Hematopoietic multipotent progenitor cell (in vitro differentiated cells): ENCODE results near the gene AHRR. TPM values are rescaled to one million over a fixed set of nuclear protein-coding genes. Genes with fewer than 3 reads are reported as not detected.
"Not testable (repeated sequence)": the region's sequence is repeated elsewhere in the genome, so short reads cannot be mapped to it uniquely, and the experiment has no call there.

Experiments
- DNase-seq, 3 donors: peaks; one replicate each; pipeline ENCODE4 v3.0.0-alpha.2; 2011 to 2015; ENCODE audit warnings: low read depth in 2 of 3, low spot score in 2 of 3
- total RNA-seq: library from RNA; depleted of rRNA; stranded (reverse); fragments of >200 nt; gene quantifications from one replicate; pipeline ENCODE4 v1.2.3, GENCODE V29; 2012

AHRR gene
- total RNA-seq, 1 donor, result 0.54 TPM

DNA sequence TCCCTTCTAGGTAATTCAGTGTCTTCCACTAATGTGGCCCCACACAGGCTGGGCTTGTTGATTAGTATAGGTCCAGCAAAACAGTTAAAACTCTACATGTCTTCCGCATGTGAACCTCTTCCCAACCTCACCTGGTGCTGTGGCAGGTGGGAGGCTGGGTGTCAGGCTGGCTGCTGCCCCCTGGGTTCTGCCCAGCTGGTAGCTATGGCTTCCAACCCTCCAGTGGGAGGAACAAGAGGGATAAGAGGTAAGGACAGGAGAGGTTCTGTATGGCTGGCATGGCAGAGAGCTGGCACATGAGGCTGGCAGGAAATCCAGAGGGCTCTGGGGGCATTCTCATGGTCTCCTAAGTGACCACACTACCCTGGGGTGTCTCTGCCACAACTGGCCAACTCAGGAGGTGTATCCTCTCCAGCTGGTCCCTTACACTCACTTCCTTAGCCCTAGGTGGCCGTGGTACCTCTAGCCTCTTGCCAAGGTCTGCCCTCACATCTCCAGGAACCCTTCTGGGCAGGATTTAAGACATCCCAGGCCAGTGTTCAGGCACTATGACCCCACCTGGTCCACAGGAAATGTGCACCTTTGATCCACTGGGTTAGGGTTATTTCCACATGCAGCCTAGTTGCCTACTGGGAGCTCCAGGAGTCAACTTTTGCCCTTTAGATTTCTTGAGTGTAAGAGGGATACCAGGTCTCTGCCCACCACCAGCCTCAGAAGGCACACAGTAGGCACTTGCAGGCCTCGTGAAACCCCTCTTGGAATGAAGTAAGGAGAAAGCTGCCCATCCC is 41.7 kb downstream of the AHRR start:
- no peak for DNase-seq

DNA sequence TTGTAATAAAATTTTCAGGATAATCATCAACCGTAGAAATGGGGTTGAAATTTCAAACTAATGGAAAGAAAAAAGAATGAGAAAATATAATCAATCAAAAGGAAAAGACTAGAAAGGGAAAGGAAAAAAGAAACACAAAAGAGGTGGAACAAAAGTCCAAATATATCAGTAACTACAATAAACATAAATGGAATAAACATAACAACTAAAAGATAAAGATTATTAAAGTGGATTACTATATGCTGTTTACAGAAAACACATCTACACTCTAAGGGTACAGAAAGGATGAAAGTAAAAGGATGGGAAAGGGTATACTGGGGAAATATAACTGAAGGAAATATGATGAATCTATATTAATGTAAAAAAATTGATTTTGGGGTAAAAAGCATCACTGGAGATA is 43.0 kb downstream of the AHRR start:
- DNase-seq, result no peak

DNA sequence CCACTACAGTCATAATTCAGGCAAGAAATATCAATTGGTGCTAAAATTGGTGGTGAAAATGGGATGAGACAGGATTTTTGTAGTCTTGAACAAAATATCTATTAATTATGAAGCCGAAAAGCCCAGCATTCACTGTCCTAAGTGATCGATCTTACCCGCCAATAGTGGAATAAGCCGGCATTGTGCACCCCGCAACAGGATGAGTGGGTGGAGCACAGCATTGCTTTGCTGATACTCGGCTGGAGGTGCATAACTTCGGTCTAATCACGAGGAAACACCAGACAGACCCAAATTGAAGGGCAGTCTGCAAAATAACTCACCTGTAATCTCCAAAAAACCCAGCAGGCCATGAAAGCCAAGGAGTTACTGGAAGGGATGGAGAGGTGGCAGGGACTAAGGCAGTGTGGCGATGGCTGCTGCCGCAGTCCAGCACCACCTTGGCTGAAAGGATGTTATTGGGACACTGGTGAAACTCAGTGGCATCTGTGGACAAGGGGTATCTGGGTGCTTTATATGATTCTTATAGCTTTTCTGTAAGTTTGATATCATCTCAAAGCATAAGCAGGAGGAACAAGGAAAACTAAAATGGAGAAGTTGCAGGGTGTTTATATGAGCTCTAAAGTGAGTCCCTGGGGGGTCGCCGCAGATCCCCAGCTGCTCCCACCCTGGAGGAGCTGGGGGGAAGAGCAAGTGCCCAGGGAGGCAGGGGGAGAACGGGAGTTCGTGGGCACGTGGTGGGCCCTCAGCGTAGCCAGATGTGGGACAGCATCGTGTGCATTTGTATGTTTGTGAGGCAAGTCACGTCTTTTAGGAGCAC is 45.2 kb downstream of the AHRR start:
- DNase-seq, result no peak

- no peak for DNase-seq
These were observed 46.0 kb downstream of the AHRR start for GRCh38 chr5:367358-368130.

DNA sequence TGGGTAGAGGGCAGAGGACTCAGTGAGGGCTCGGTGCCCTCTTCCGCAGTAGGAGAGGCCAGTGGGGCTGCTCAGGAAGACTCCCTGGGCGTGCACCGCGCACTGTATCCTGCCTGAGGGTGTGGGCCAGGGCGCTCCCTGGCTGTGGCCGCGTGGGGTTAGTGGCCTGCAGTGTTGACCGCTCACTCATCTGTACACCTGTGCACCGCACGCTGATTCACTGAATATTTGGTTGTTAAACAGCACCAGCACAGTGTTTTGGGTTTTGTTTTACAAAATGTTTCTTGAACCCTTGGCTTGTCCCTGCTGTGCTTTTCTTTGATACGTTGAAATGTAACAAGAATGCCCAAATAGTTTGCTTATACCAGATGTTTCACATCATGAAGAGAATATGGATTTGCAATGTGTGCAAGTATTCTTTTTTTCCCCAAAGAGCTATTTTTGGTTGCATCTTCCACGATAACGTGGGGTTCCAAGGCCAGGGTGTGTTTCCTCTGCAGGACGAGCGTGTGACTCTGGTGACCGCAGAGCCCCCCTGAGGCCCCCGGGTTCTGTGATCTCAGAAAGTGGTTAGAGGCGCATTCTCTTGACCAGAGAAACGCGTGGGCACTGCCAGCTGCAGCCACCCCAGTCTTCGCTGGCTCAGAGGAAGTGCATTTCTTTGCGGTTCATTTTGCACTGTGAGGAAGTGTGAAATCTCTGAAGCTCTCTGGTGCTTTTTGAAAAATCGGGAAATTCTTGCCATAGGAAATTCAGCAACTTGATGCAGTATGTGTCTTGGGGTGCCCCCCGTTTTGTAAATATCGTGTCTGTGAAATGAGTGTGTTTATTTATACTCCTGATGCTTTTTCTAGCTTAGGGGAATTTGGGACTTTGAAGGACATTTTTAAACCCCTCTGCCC is 46.9 kb downstream of the AHRR start:
- peak in 2 of 3 donors; percentile 55 to 71 for DNase-seq

DNA sequence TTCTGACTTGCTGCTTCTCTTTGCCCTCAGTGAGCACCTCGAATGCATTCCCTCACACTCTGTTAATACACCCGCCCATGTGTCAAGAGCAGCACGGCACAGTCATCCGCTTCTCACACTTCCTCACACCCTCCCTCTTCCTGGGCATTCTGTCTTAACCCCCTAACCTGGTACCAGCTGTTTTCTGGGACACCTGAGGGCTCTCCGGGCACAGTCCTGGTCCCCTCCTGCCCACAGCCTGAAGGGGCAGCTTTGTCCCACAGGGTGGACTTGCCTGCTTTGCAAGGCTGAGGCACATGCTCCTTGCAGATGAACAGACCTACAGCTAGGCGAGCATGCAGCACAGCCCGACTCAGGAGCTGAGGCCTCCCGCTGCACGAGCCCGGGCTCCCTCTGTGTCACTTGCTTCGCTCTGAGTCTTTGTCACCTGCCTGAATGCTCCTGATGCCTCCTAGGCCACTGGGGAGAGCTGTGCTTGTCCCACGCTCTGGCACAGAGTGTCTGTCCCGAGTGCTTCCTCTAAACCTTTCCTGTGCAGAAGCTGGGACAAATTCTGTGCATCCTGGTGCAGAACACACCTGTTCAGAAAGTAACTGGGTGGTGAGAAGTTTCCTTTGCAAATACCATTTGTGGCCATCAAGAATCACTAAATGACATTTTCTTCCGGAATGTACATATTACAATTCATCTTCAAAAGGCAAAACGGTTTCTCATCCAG is 47.8 kb downstream of the AHRR start:
- no peak for DNase-seq

DNA sequence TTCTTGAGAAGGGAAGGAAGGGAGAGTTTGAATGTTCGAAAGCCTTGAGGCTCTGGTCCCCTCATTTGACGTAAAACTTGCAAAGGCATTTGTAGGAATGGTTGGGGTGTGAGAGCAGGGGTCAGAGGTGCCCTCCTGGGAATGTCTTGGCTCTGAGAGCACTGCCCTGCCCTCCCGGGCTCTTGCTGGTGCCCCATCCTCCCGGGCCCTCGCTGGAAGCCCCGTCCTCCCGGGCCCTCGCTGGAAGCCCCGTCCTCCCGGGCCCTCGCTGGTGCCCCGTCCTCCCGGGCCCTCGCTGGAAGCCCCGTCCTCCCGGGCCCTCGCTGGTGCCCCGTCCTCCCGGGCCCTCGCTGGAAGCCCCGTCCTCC is 48.3 kb downstream of the AHRR start:
- not testable (repeated sequence) for DNase-seq

DNA sequence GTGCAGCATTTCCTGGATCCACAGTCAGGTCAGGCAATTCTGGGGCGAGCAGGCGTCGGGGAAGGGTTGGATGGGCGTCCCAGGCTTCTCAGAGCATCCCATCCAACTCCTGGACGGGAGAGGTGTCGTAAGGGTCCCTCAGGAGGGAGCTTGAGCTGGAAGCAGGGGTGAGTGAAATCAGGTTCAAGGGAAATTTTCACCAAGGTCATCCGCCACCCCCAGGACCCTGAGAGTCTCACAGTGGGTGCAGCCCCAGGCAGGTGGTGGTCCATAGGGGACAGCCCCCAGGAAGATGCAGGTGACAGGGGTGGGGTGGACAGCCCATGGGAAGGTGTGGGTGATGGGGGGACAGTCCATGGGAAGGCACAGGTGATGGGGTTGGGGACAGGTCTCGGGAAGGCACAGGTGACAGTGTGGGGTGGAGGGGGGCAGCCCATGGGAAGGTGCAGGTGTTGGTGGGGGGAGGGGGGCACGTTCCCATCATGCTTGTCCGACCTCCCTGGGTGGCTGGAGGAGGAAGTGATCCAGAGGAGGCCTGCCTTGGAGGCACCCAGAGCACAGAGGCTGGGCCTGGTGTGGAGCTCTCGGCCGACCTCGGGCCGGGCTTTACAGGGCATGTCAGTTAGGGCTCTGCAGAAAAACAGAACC is 48.9 kb downstream of the AHRR start:
- DNase-seq, result no peak

DNA sequence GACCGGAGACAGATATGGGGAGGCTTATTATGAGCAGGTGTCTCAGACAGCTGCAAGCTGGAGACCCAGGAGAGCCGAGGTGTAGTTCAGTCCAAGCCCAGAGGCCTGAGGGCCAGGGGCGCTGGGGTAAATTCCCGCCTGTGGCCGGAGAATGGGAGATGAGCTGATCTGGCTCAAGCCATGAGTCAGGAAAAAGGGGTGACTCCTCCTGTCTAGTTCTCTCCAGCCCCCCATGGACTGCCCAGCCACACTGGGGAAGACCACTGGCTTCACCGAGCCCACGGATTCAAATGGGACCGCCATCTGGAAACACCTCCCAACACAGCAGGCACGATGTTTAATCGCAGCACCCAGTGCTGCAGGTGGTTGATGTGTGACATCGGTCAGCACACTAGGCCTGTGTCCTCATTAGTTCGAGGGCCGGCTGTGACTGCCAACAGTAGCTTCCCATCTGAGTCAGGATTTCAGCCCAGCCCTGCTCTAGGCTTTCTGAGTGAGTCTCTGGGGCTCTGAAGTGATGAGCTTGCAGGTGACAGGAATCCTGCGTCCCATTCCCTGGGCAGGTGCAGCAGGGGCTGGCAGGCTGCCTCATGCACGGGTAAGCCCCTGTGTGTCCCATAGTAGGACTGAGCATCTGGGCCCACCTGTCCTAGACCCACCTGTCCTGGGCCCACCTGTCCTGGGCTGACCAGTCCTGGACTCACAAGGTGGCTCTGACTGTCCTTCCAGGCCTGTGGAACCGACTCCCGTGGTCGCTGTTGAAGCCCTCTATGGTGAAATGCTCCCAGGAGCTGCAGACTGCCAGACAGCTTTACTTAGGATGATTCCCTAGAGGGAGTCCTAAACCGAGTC is 49.7 kb downstream of the AHRR start:
- DNase-seq, result no peak

- peak in 1 of 3 donors; percentile 24 for DNase-seq
These were observed 50.5 kb downstream of the AHRR start for GRCh38 chr5:371811-372555.

DNA sequence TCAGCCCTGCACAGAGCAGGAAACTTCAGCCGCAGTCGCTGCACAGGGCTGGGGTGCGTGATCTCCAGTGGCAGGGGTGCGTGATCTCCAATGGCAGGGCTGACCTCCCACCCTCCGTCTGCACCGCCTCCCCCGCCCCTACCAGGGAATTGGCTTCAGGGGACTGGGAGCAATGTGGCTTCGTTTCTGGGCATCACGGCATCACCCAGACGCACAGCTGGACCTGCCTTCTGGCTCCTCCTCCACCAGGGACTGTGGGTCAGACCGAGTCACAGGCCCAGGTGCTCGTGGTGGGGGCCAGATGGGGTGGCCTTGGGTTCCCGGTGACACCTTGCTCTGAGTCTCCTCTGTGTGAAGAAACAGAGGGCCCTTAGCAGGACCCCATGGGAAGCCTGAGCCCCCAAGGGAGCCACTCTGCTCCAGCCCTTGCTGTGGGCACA is 51.1 kb downstream of the AHRR start:
- DNase-seq, result no peak

GRCh38 chr5:372996-373709 is 51.6 kb downstream of the AHRR start:
- DNase-seq, result peak in 1 of 3 donors; percentile 36

- peak; percentile 29 to 89 (median 87) for DNase-seq
These were observed 52.4 kb downstream of the AHRR start for GRCh38 chr5:373710-374602.

DNA sequence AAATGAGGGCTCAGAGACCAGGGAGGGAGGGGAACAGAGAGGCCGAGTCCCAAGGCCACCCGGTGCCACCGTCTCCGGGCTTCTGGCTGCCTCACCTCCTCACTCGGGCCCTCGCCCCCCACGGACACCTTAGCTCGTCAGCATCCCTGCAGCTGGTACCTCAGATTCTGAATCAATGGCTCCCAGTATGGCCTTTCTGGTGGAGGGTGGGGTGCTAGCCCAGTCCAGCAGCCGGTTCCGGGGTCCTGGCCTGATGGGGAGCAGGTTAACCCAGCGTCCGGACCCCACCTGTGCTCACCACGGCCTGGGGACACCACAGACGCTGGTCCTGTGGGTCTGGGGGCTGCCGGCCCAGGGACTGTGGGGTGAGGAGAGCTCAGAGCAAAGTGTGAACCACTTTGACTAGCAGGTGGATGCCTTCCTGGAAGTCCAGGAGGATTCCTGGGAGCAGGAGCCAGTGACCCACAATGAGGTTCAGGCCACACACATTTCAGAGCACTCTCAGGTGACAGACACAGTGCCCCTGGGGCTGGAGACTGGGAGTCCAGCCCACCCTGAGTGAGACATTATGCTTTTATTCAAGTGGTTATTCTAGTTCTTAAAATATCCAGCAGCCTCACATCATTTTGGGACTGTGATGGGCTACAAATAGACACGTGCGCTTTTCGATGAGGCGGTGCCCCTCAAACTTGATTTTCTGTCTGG is 53.3 kb downstream of the AHRR start:
- DNase-seq, result no peak

DNA sequence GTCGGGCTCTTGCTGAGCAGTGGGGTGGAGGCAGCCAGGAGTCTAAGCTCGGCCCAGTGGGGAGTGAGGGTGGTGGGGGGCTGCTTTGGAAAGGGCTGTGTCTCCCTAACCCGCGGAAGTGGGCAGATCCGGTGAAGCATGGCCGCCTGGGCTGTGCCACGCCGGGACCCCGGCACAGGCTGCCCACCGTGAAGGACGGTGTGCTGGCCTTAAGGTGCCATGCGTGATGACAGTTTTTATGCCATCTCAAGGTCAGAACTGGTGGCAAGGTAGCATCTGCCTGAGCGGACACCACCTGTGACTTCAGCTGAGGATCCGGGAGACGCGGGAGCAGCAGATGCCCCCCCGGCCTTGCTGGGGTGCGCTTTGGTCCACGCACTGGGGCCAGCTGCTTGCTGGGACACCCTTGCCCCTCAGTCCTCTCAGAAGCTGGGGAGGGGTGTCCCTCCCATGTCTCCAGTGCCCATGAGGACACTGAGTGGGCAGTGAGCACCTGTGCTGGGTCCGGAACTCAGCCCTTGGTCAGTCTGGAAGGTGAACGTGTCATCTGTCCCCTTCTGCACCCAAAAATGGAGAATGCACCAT is 53.9 kb downstream of the AHRR start:
- DNase-seq, result no peak
